Inferior parietal cortex (tissue), 1 donor: Measurements from ENCODE around the gene NEUROD2.

Experiments used
- DNase-seq: peaks from one replicate; pipeline ENCODE4 v3.0.0-alpha.2; 2016; ENCODE audit errors: extremely low spot score

The NEUROD2 gene

DNA sequence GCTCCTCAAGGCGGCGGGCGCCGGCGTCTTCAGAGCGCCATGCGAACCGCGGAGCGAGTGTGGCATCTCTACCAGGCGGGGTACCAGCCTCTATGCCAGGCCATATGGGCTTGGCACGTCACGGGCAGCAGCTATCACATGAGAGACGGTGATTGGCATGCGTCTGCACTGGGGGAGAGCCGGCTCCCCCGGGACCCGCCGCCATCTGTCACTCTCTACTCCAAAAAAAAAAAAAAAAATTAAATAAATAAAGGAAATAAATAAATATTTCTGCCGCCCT, at the start of gene NEUROD2:
TSS of gene NEUROD2 (minus strand) at position 70 of the 280 bp plus-strand sequence. CDS start 1,321 bp downstream, outside the sequence.
- no peak for DNase-seq

DNA sequence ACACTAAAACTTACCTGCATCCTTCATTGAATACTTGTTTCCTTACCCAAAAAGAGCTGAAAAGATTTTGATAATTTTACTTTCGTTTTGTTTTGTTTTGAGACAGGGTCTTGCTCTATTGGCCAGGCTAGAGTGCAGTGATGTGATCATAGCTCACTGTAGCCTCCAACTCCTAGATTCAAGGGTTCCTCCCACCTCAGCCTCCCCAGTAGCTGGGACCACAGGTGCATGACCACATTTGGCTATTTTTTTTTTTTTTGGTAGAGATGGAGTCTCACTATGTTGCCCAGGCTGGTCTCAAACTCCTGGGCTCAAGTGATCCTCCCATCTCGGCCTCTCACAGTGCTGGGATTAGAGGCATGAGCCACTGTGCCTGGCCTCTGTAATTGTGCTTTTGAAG, 47.4 kb upstream of the NEUROD2 start:
- no peak for DNase-seq

DNA sequence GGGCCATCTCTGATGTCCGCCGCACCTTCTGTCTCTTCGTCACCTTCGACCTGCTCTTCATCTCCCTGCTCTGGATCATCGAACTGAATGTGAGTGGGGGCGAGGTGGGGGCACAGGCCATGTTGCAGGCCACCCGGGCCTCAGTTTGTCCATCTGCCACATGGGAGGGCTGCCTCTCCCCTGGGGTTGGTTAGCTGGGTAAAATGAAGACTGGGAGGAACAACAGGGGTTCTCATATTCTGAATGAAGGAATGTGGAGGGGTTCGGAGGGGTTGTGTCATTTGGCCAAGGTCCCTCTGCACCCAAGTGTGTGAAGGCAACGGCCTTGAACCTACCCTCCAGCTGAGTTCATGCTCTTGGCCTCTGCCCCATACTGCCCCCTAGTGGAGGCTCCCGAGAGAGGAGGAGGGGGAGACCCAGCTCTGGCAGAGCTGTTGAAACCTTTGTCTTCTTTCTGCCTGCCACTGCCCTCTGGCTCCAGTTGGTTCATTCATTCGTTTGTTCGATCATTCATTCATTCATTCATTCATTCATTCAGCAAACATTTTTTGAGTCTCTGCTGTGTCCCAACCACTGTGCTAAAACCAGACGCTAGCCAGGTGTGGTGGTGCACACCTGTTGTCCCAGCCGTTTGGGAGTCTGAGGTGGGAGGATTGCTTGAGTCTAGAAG, 46.1 kb upstream of the NEUROD2 start:
- peak; percentile 75 for DNase-seq

DNA sequence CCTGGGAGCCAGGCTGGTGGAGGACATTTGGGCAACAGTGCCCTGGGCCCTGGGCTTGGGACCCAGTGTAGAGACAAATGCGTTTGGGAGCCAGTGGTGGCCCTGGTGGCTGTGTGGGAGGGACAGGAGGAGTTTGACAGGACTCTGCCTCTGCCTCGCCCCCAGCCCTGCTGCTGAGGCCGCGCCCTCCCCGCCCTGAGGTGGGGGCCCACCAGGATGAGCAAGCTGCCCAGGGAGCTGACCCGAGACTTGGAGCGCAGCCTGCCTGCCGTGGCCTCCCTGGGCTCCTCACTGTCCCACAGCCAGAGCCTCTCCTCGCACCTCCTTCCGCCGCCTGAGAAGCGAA, 45.6 kb upstream of the NEUROD2 start:
- DNase-seq, result no peak

DNA sequence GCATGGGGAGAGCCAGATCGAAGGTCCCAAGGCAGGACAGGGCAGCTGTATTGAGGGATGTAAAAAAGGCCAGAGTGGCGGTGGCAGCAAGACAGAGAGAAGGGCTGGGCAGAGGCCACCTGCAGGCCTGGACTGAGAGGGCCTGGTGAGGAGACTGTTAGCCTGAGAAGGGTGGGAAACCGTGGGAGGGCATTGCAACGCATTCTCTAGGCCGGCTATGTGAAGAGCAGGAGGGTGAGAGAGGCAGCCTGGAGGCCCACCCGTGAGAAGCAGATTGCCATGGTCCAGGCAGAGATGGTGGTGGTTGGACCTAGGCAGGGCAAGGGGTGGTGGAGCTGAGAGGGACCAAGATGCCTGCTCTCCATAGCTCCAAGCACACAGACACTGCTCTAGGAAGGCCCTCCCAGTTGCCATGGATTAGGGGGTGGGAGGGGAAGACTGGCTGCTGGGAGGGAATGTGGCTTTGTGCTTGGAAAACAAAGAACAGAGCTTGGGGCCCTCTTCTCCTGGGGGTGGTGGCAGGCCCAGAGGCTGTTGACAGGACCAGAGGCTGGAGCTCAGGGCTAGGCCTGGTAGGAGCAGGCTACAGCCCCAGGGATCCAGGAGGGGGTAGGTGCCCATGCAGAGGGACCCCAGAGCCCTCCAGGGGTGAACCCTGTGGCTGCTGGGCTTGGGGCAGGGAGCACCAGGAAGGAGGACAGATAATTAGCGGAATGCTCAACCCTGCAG, 45.0 kb upstream of the NEUROD2 start:
- DNase-seq, result no peak

DNA sequence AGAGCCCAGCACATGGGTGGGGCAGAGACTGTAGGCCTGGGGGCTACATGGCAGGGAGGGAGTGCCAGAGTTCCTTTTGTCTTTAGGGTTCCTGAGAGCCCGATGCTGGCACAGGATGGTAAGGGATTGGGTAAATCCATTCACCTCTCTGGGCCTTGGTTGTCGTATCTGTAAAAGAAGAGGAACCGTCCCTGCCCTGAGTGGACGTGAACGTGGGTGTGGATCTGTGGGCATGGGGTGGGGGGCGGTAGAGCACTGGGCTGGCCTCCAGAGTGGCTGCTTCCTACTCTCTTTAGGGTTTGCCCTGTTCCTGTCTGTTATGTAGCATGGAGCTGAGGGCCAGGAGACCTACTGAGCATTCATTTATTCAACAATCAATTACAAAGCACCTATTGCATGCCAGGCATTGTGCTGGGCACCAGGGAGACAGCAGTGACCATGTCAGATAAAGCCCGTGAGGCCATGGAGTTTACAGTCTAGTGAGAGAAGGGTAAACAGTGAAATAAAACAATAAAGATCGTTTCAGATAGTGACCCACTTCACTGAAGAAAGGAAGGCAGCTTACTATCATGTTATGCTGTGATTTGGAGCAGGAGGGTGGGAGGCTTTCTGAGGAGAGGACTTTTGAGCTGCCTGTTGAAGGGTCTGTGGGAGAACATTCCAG, 44.3 kb upstream of the NEUROD2 start:
- DNase-seq, result no peak

DNA sequence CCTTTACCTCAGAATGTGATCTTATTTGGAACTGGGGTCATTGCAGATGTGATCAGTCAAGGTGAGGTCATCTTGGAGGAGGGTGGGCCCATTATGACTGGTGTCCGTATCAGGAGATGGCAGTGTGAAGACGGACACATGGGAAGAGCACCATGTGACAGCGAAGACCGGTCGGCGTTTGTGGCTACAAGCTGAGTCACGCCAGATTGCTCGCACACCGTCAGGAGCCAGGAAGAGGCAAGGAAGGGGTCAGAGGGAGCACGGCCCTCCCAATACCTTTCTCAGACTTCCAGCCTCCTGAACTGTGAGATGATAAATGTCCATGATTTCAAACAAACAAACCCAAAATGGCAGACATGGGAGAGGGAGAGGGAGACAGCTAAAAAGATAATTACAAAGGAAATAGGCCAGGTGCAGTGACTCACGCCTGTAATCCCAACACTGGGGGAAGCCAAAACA, 42.4 kb upstream of the NEUROD2 start:
- no peak for DNase-seq

DNA sequence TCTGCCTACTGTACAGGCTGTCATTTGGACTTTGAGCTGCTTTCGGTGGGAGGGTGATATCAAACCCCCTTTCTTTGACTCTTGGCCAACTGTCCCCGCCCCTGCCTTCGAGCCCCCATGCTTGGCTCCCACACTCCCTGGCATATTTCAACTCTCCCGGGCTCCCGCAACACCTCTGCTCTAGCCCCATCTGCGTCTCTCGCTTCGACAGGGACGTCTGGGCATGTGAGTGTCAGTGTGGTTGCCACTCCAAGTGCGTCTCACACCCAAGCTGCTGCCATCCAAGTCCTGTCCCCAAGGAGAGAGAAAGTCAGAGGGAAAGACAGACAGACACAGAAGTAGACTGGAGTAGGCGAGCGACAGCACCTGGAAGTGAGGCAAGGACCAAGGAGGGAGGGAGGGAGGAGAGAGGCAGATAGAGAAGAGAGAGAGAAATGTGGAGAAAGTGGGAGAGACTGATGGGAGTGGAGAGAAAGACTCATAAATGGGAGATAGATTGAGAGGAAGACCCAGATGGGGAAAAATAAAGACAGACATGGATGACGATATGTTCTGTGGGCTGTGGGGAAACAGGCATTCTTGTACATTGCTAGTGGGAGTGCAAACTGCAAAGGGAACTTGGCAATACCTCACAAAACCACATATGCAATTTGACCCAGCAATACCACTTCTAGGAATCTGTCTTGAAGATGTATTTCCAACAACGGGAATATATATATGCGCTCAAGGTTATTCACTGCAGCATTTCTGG, 41.1 kb upstream of the NEUROD2 start:
- no peak for DNase-seq

DNA sequence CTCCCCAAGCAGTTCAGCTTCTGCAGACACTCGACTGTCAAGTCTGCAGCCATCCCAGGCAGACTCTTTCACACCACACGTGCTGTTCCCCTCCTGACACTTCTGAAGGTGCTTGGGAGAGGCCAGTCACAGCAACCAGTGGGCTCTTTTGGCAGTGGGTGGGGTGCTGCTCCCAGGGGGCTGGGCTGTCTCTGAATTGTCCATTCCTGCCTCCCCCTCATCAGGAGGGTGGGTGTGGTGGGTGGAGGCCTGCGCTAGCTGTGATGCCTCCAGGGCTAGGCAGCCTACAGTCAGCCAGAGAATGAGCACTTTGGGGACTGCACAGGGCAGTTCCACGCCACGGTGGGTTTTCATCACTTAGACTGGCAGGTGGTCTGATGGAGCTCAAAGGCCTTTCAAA, 39.5 kb upstream of the NEUROD2 start:
- no peak for DNase-seq

DNA sequence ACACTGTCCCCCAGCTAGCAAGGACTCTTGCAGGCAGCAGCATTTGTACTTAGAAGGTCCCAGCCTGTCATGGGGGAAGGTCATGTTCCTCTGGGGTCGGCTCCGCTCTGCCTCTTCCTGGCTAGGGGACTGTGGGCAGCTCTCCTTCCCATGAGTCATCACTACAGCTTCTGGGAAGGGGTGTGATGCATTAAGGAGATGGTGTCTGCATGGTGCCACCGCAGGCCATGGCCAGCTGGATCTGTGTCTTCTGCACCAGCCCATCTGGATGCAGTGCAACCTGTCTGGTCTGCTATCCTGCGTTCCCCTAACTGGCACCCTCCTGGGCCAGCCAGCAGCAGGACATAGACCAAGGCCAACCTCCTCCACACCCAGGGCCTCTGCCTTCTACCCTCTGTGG, 35.6 kb upstream of the NEUROD2 start:
- DNase-seq, result no peak

DNA sequence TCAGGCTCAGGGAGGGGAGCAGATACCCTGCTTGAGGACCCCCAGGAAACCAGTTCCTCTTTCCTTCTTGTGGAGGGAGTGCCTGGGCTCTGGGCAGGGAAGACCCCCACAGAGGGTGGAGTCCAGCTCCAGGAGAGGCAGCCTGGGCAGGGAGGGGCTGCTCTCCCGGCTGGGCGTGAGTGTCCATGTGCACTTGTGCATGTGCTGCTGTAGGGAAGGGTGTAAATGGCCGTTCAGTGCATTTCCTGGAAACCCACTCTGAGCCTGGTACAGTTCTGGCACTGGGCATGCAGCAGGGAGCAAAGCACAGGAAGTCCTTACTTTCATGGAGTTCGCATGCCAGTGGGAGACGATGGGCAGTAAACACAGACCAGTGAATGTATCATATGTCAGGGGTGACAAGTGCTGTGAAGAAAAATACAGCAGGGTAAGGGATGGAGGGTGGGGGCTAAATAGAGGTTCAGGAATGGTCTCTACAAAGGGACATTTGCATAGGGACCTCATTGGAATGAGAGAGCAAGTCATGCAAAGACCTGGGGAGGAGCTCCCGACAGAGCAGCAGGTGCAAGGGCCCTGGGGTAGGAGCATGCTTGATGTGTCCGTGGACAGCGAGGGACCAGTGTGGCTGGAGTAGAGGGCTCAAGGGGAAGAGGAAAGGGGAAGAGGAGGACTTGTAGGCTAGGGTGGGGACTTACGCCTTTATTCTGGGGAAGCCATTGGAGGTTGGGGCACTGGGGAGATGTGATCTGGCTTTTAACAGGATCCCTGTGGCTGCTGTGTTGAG, 34.8 kb upstream of the NEUROD2 start:
- no peak for DNase-seq

DNA sequence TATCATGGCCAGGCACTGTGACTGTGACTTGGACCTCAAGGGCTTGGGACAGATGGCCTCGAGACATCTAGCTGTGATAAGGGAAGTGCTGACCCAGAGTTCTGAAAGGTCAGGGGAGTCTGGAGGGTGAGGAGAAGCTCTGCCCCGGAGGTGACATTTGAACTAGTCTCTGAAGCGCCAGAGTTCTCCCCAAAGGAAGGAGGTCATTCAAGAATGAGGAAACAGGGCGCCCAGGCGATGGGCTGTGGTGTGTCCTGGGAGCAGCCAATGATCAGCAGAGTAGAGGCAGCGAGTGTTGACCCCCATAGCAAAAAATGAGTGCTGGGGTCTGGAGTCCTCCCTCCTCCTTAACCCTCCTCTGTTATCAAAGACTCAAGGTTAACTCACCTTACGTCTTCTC, 34.2 kb upstream of the NEUROD2 start:
- DNase-seq, result no peak

DNA sequence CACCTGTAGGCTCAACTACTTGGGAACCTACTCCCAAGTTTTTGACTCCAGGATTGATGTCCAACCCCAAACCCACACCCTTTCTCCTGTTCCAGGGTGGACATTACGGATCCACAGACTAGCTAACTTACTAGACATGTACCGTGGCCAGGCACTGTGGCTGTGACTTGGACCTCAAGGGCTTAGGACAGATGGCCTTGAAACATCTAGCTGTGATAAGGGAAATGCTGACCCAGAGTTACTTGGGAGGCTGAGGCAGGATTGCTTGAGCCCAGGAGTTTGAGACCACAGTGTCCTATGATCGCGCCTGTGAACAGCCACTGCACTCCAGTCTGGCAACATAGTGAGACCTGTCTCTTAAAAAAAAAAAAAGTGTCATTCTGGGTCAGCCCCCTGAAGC, 33.4 kb upstream of the NEUROD2 start:
- no peak for DNase-seq

DNA sequence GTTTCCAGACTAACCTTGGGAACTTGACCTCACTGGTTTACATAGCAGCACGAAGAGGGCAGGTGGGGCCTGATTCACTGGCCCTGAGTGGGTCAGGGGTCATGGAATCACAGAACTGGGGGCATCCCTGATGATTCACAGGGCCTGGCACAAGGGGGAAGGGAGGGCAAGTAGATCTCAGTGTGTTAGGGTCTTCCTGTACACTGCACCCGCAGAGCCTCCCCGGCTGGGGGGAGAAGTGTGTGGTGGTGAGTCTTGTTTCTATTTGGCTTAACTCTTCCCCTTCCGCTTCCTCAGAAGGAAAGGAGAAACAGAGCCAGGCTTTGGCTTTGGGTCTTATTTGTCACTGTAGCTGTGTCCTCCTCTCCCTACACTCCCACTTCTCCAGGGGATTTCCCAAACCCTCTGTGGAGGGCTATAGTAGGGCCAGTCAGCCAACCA, 32.9 kb upstream of the NEUROD2 start:
- no peak for DNase-seq

DNA sequence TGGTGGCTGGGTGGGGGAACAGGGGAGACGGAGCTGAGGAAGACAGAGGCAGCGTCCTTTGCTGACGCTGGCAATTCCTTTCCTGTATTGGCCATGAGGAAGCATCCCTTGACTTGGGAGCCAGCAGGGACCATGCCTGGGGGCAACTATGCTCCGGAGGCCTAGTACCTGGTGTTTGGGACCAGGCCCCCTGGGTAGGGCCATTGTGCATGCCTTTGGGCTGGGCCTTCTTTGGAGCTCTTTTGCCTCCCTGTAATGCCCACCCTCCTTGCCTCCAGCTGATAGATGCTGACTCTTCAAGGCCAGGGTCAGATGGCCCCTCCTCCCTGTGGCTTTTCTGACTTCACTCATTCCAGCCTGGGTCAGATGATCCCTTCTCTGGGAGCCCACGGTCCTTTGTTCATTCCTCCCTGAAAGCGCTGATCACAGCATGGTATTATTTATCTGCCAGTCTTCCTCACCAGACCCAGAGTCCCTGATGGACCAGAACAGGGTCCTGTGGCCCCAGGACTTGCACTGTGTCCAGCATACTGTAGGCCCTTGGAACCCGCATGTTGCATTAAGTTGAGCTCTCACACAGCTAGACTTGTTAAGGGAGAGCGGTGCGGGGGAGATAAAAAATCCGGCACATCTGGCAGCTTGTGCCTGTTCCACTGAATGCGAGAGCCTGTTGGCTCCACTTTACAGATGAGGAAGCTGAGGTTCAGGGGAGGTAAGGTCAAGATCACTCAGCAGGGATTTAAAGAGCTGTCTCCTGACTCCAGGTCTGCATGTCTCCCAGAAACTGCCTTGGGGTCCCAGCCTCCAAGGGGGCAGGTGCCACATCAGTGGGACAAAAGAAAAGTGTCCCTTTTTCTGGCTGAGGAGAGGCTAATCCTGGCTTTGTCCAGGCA, 32.1 kb upstream of the NEUROD2 start:
- DNase-seq, result no peak

DNA sequence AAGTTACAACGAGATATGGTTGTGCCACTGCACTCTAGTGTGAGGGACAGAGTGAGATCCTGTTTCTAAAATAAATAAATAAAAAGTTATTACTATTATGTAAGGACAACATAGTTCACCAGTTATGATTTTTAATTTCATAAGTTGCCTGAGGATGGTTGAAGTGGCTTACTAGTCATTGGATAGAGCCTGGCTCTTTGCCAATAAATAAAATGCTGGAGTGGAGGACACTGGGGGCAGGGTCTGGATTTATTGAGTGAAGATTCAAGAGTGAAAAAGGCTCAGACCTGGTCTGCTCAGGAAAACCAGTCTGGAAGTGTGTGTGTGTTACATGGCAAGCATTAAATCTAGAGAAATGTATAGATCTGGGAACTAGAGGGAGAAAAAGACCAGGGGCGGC, 31.3 kb upstream of the NEUROD2 start:
- DNase-seq, result no peak

DNA sequence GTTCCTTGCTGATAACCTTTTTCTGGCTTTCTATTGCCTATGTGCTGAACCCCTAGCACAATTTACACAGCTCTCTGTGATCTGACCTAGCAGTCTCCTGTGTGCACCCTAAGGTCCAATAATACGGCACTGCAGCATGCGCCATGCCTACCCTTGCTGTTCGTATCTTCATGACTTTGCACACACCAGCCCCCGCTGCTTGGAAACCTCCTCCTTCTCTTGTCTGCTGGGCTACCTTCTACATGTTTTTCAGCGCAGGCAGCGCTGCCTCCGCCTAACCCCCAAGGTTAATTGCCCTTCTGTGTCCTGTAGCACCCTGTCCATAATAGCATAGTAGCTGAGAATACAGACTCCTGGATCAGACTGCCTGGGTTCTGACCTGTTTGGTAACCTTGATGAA, 30.6 kb upstream of the NEUROD2 start:
- no peak for DNase-seq

DNA sequence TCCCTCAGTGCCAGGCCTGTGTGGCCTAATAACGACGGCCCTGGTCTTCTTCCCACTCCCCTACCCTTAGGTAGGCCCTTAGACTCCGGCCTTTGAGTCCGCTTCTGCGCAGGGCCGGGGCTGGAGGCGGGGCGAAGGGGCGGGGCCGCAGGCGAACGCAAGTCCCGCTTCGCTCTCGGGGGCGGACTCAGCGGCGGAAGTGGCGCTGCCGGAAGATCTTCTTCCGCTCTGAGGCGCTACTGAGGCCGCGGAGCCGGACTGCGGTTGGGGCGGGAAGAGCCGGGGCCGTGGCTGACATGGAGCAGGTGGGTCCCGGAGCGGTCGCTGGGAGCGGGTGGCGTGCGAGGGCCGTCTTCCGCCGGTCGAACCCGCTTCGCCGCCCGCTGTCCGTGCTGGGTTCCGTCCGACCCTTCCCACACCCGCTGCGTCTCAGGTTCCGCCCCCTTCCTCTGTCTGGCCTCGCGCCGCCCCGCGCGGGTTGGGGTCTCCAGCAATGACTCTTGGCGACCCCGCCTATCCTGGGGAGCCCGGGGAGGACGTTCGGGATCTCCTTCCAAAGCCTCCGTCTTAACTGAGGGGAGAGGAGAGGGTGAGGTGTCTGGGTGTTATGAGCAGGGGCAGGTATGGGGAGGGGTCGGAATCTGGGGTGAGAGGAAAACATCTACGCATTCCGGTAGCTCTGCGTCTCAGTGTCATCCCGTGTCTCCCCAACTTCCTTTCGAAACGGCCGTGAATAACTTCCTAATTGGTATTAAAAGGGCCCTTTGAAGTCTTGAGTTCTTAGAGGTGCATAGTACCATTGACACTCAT, 29.4 kb upstream of the NEUROD2 start, which contains the start of gene STARD3:
TSS of gene STARD3 (plus strand) at position 218 of the 810 bp plus-strand sequence. CDS start 16,388 bp downstream, outside the sequence.
- DNase-seq, result peak; percentile 83

DNA sequence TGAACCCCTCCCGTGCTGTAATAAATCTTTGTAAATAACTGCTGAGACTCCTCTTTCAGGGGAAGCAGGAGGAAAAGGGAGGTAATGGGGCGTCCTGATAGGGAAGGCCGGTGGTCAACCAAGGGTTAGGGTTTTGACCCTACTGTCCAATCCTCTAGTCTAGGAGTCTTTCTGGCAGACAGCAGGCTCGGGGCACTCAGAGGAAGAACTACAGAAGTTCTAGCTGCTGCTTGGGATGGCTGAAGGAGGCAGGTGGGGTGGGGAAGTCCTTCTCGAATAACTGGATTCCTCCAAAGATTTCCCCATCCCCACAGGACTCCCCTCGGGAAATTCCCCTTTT, 28.8 kb upstream of the NEUROD2 start:
- no peak for DNase-seq
